CD4-positive, alpha-beta T cell (primary cell): ENCODE results near the gene SYCP2. TPM values are rescaled to one million over a fixed set of nuclear protein-coding genes. Genes with fewer than 3 reads are reported as not detected.

Experiments
- ATAC-seq: fragments of 200-7000 bp; cut with Tn5 transposase; one replicate; pipeline ENCODE4 v1.10.0; 2022; ENCODE audit warnings: mild to moderate bottlenecking; ENCODE audit not compliant: poor library complexity
- CTCF ChIA-PET: fragments of 350-600 bp; sonication (Branson Sonifier 250); formaldehyde crosslinking; loops from one replicate; lab custom pipeline; 2021; ENCODE audit warnings: antibody characterized with exemption, inconsistent platforms; lab: Charles Lee
- POLR2A ChIA-PET: fragments of 350-600 bp; sonication (Branson Sonifier 250); formaldehyde crosslinking; loops from one replicate; lab custom pipeline; 2021; ENCODE audit warnings: antibody characterized with exemption, inconsistent platforms; lab: Charles Lee
- DNase-seq, 14 experiments: peaks; one replicate each; pipeline ENCODE4 v3.0.0-alpha.2; 2013 to 2020; ENCODE audit warnings: mixed read lengths in 2 of 14
- H3K27ac ChIP-seq, 2 donors: one replicate each; pipeline versions ENCODE4 v1.5.1 to v1.7.0; 2013; ENCODE audit warnings: low read length in 2 of 2, low read depth in 1 of 2, mild to moderate bottlenecking in 1 of 2
- H3K27me3 ChIP-seq, 2 experiments: 1 replicate in 1 of 2; 2 replicates in 1 of 2; pipeline versions ENCODE4 v1.6.1 to v1.7.0; 2013; ENCODE audit warnings: low read length in 2 of 2, control low read depth in 1 of 2, mild to moderate bottlenecking in 1 of 2, moderate library complexity in 1 of 2; ENCODE audit not compliant: insufficient read depth in 2 of 2, control insufficient read depth in 1 of 2
- H3K36me3 ChIP-seq: one replicate; pipeline ENCODE4 v1.6.1; 2013; ENCODE audit warnings: low read length, control low read depth; ENCODE audit not compliant: insufficient read depth
- H3K4me1 ChIP-seq: one replicate; pipeline ENCODE4 v1.6.1; 2013; ENCODE audit warnings: low read length, control low read depth; ENCODE audit not compliant: insufficient read depth
- H3K4me3 ChIP-seq: one replicate; pipeline ENCODE4 v1.5.1; 2013; ENCODE audit warnings: mild to moderate bottlenecking, low read length, moderate library complexity
- H3K9me3 ChIP-seq, 2 experiments: 1 replicate in 1 of 2; 2 replicates in 1 of 2; pipeline versions ENCODE4 v1.6.1 to v1.7.0; 2013; ENCODE audit warnings: low read length in 2 of 2, mild to moderate bottlenecking in 2 of 2, control low read depth in 1 of 2, moderate library complexity in 1 of 2; ENCODE audit not compliant: control insufficient read depth in 1 of 2, insufficient read depth in 1 of 2
- H3K27ac Mint-ChIP-seq: one replicate; pipeline ENCODE4 v1.8.0; 2020; ENCODE audit warnings: mixed read lengths
- H3K27me3 Mint-ChIP-seq: one replicate; pipeline ENCODE4 v1.8.0; 2021; ENCODE audit warnings: mixed read lengths
- H3K36me3 Mint-ChIP-seq: one replicate; pipeline ENCODE4 v1.8.0; 2021; ENCODE audit warnings: low read depth, mixed read lengths
- H3K4me1 Mint-ChIP-seq: one replicate; pipeline ENCODE4 v1.8.0; 2021; ENCODE audit warnings: low read depth, mixed read lengths
- H3K4me3 Mint-ChIP-seq: one replicate; pipeline ENCODE4 v1.8.0; 2020; ENCODE audit warnings: mild to moderate bottlenecking, mixed read lengths
- H3K9me3 Mint-ChIP-seq: one replicate; pipeline ENCODE4 v1.8.0; 2020; ENCODE audit warnings: mixed read lengths
- CTCF ChIP-seq: fragments of 200-600 bp; IDR thresholded peaks from one replicate; pipeline ENCODE4 v1.8.0; 2022; ENCODE audit warnings: antibody characterized with exemption, mild to moderate bottlenecking
- intact Hi-C, 2 experiments: fragments of 100-400 bp; cut with DNase I in 1 of 2; cut with micrococcal nuclease in 1 of 2; formaldehyde crosslinking; loops; one replicate each; pipeline versions ENCODE4 v1.15.1 to v1.9.0; 2023 to 2025; cut with DNase I, micrococcal nuclease
- total RNA-seq, 174 experiments: library from RNA in 2 of 174; stranded (reverse) in 2 of 174; gene quantifications; one replicate each; pipeline ENCODE4 v1.2.3 and lab custom pipeline; 2021 to 2026

Gene SYCP2
- total RNA-seq, 2 experiments from 2014 or later: 4.4 to 4.6 TPM

GRCh38 chr20:59939879-59940128 lies 6.4 kb upstream of the SYCP2 start:
- peak overlapping the region; percentile 70 for H3K4me3 ChIP-seq
- ChIA-PET POLR2A (interaction anchor here (0.7 to 3.0 kb wide), 10 partner anchors 8 to 1551 kb away, joined by 3 to 33 read pairs (median 4); partner anchors contain the start of genes STX16 and VAPB), CTCF (interaction anchor here (0.9 to 1.2 kb wide), 2 partner anchors 10 to 43 kb away, joined by 4 to 5 read pairs; no protein-coding TSS in a partner anchor)
- H3K9me3 ChIP-seq: peaks cover 0 to 5% of the 10 kb centered on the region in 2 experiments
- DNase-seq (peak in 2 of 14 experiments; percentile 16 to 42), ATAC-seq (peak; percentile 6)
- H3K9me3 Mint-ChIP-seq: no peaks in the 10 kb centered on the region
- peak overlapping the region; percentile 99 for H3K4me3 Mint-ChIP-seq
- peaks cover 58% of the 10 kb centered on the region for H3K4me1 Mint-ChIP-seq
- peaks cover 23% of the 10 kb centered on the region for H3K4me1 ChIP-seq
- no peaks in the 10 kb centered on the region for H3K27me3 Mint-ChIP-seq
- H3K36me3 ChIP-seq: peaks cover 28% of the 10 kb centered on the region
- peak overlapping the region; percentile 46 to 91 for H3K27ac ChIP-seq
- peaks cover 43% of the 10 kb centered on the region for H3K36me3 Mint-ChIP-seq
- TF ChIP-seq CTCF: no peak
- no peaks in the 10 kb centered on the region for H3K27me3 ChIP-seq
- H3K27ac Mint-ChIP-seq: peak overlapping the region; percentile 99
- intact Hi-C loops: loop anchor here in 1 of 2 experiments (1.0 kb wide), 1 partner anchor 8 kb away; no protein-coding TSS in a partner anchor

- POLR2A ChIA-PET: interaction anchor here (0.8 to 3.0 kb wide), 5 partner anchors 10 to 1550 kb away, joined by 3 to 33 read pairs (median 10); partner anchors contain the start of gene VAPB
- Histone ChIP-seq H3K36me3 (peaks cover 23% of the 10 kb centered on the region), H3K4me1 (peaks cover 24% of the 10 kb centered on the region), H3K4me3 (peak overlapping the region; percentile 70), H3K27me3 (no peaks in the 10 kb centered on the region), H3K27ac (no peak overlapping the region), H3K9me3 (peaks cover 0 to 5% of the 10 kb centered on the region in 2 experiments)
- Mint-ChIP-seq H3K4me3 (peak overlapping the region; percentile 89), H3K9me3 (no peaks in the 10 kb centered on the region), H3K4me1 (peaks cover 60% of the 10 kb centered on the region), H3K27ac (peak overlapping the region; percentile 99), H3K36me3 (peaks cover 38% of the 10 kb centered on the region), H3K27me3 (no peaks in the 10 kb centered on the region)
- ATAC-seq: no peak
- no peak for TF ChIP-seq CTCF
- intact Hi-C loops: no loop called here
- CTCF ChIA-PET: interaction anchor here (1.3 kb wide), 1 partner anchor 1948 kb away, joined by 3 read pairs; no protein-coding TSS in a partner anchor
- peak in 3 of 14 experiments; percentile 0 to 48 (median 24) for DNase-seq
These were observed 5.8 kb upstream of the SYCP2 start for GRCh38 chr20:59939052-59939878.

GRCh38 chr20:59938696-59939051 lies 5.2 kb upstream of the SYCP2 start:
- H3K36me3 Mint-ChIP-seq: peaks cover 32% of the 10 kb centered on the region
- Histone ChIP-seq H3K4me1 (peaks cover 30% of the 10 kb centered on the region), H3K4me3 (no peak overlapping the region), H3K27me3 (no peaks in the 10 kb centered on the region), H3K27ac (no peak overlapping the region), H3K9me3 (peaks cover 0 to 5% of the 10 kb centered on the region in 2 experiments), H3K36me3 (peaks cover 17% of the 10 kb centered on the region)
- ATAC-seq (no peak), DNase-seq (no peak)
- H3K9me3 Mint-ChIP-seq: no peaks in the 10 kb centered on the region
- intact Hi-C loops: no loop called here
- ChIA-PET CTCF (interaction anchor here (1.3 kb wide), 1 partner anchor 1949 kb away, joined by 3 read pairs; no protein-coding TSS in a partner anchor), POLR2A (interaction anchor here (3.0 kb wide), 1 partner anchor 11 kb away, joined by 33 read pairs; no protein-coding TSS in a partner anchor)
- H3K27me3 Mint-ChIP-seq: no peaks in the 10 kb centered on the region
- peak overlapping the region; percentile 85 for H3K27ac Mint-ChIP-seq
- peak overlapping the region; percentile 89 for H3K4me3 Mint-ChIP-seq
- peaks cover 61% of the 10 kb centered on the region for H3K4me1 Mint-ChIP-seq
- TF ChIP-seq CTCF: no peak
